Measurements from ENCODE around the gene ATXN7L3.
"Not testable (repeated sequence)": the region's sequence is repeated elsewhere in the genome, so short reads cannot be mapped to it uniquely, and the experiment has no call there.

Gene ATXN7L3

GRCh38 chr17:44174427-44174826 lies 25.3 kb downstream of the ATXN7L3 start:
- no peak for DNase-seq (ENCODE audit: low spot score)

- DNase-seq (ENCODE audit: low spot score): no peak
Observed at GRCh38 chr17:44171931-44172455, 27.7 kb downstream of the ATXN7L3 start.

GRCh38 chr17:44170499-44171201 lies 29.0 kb downstream of the ATXN7L3 start, which contains the start of gene ASB16:
Gene ASB16, plus strand, starts transcription at chr17:44170704. Its CDS starts 86 bp downstream, at chr17:44170790.
- no peak for DNase-seq (ENCODE audit: low spot score)

GRCh38 chr17:44170135-44170498 lies 29.6 kb downstream of the ATXN7L3 start:
- DNase-seq (ENCODE audit: low spot score): no peak

GRCh38 chr17:44167181-44167861 lies 32.4 kb downstream of the ATXN7L3 start:
- no peak for DNase-seq (ENCODE audit: low spot score)

GRCh38 chr17:44164476-44164875 lies 35.2 kb downstream of the ATXN7L3 start:
- DNase-seq (ENCODE audit: low spot score): no peak

GRCh38 chr17:44159519-44160210 lies 40.0 kb downstream of the ATXN7L3 start:
- peak; percentile 53 for DNase-seq (ENCODE audit: low spot score)

- DNase-seq (ENCODE audit: low spot score): no peak
Observed at GRCh38 chr17:44155488-44155887, 44.2 kb downstream of the ATXN7L3 start.

- DNase-seq (ENCODE audit: low spot score): no peak
Observed at GRCh38 chr17:44152875-44153274, 46.8 kb downstream of the ATXN7L3 start.

GRCh38 chr17:44149750-44150329 lies 49.8 kb downstream of the ATXN7L3 start:
- no peak for DNase-seq (ENCODE audit: low spot score)

GRCh38 chr17:44149066-44149465 lies 50.6 kb downstream of the ATXN7L3 start:
- DNase-seq (ENCODE audit: low spot score): not testable (repeated sequence)

- DNase-seq (ENCODE audit: low spot score): no peak
Observed at GRCh38 chr17:44147812-44148211, 51.9 kb downstream of the ATXN7L3 start.

GRCh38 chr17:44146375-44147346 lies 53.0 kb downstream of the ATXN7L3 start:
- no peak for DNase-seq (ENCODE audit: low spot score)

- no peak for DNase-seq (ENCODE audit: low spot score)
Observed at GRCh38 chr17:44144966-44145739, 54.5 kb downstream of the ATXN7L3 start.

GRCh38 chr17:44143921-44144320 lies 55.8 kb downstream of the ATXN7L3 start:
- DNase-seq (ENCODE audit: low spot score): not testable (repeated sequence)

All from CD4-positive, alpha-beta T cell treated with Interleukin-15 for 4 hours (primary cell).